ENCODE measurements around the gene NHSL2.

The NHSL2 gene

DNA sequence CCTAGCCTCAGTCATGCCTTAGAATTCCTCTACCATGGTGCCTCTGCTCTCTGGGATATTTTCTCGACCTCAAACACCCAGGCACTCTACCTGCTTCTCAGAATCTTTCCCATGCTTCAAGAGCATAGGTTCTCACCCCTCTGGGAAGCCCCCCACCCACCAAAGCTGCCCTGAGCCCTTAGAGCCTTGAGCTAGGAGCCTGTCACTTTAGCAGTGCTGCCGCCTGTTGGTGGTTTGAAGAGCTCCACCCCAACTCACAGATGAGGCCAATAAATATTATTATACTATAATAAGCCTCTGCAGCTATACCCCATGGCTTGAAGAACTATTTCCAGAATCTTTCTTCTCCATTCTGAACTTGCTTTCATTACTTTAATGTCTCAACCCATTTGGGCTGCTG is 111.3 kb downstream of the NHSL2 start:
- peak; percentile 38 for TF ChIP-seq CTCF (IDR thresholded peaks at IDR 0.05)

DNA sequence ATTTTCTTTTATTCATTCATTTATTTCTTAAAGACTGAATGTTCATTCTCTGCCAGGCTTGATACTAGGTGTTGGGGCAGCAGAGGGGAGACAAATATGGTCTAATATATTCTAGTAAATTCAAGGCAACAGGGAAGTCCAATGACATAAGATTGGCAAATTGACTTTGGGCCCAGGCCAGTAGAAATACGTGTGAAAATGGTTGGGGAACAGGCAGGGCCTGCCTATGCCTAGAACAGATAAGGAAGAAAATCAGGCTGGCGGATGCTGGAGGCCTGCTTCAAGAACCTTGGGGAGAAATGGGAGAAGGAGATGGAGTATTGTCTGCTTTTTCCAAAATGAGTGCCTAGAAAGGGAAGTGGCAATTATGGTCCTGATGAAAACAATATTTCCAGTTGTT is 112.4 kb downstream of the NHSL2 start:
- no peak for TF ChIP-seq CTCF (IDR thresholded peaks at IDR 0.05)

DNA sequence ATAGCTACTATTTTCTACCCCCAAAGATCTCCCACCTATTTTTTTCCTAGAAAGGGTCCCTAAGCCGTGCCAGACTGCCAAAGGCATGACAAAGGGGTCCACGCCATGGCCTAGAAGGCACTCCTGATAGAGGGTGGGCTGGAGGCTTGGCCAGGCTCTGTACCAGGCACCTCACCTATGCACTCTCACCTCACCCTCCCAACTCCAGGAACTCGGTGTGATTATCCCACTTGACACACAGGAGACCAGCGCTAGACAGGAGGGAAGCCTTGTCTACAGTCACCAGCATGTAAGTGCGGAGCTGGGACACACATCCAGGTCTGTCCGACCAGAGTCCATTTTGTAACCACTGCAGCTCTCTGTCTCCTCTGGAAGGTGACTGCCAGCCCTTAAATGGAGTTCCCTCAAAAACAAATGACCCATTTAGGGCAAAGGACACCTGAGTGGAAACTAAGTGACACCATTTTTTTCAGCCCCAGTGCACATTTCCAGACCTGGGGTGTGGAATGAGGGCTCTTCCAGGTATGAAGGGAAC is 114.7 kb downstream of the NHSL2 start:
- TF ChIP-seq CTCF (IDR thresholded peaks at IDR 0.05), result no peak

DNA sequence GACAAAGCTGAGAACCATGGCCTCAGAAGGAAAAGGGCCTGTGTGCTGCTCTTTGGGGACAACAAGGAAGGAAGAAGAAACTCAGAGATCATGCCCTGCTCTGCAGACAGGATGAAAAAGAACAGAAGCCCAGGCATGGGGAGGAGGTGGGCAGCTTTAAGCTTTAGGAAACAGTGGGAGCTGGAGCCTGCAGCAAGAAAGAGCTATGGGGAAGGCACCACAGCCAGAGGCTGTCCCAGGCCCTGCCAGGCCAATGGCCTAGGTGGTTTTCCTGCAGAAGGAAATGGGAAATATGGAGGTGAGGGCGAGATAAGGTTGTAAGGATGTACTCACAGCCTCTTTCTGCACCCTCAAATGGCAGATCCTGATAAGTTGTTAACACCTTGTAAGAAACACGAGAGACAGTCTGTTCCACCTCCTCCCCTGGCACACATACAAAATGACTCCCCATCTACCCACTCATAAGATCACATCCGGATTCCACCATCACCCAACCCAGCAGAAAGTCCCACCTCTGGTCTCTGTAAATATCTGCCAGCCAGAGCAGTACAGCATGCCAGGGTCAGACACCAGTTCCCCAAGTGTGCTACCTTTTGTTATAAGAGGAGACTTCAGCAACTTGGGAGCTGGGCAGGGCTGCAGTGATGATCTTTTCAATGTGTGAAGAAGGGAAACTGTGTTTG is 115.8 kb downstream of the NHSL2 start:
- no peak for TF ChIP-seq CTCF (IDR thresholded peaks at IDR 0.05)

DNA sequence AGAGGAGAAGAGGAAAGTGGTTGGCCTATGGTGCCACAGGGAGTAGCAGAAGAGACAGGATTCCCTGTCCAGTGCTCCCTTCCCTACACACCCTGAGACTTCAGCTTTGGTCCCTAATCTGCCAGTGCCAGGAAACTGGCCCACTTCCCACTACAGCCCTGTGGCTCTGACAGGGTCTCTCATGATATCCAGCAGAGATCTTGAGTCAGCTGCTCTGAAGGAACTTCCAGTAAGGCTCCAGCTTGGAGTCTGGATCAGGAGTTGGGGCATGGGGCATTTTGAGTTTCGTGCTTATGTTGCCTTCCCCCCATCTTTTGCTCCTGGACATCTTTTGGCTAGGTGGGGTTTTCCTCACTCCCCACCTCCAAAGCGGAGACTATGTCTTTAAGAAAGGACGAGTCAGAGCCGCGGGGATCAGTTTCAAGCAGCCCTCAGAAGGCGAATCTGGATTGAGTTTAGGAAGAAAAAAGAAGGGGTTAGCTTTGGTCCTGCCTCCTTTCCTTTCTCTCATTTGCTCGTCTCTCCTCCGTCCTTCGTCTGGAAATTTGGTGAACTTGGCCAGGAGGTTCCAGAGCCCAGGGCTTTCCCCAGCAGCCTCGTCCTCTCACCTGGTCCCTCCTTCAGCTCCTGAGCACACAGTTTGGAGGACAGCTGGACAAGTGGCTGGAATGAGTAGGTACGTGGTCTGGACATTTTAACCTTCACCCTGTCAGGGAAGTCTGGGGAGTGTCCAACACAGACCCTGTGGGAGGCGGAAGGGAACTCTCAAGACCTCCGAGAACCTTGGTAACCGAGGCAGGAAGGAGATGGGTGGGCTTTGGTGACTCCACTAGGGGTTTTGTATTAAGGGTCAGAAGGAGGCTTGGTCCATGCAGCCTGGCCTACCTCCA is 116.6 kb downstream of the NHSL2 start:
- no peak for TF ChIP-seq CTCF (IDR thresholded peaks at IDR 0.05)

GRCh38 chrX:72027914-72028307 is 117.3 kb downstream of the NHSL2 start:
- no peak for TF ChIP-seq CTCF (IDR thresholded peaks at IDR 0.05)

DNA sequence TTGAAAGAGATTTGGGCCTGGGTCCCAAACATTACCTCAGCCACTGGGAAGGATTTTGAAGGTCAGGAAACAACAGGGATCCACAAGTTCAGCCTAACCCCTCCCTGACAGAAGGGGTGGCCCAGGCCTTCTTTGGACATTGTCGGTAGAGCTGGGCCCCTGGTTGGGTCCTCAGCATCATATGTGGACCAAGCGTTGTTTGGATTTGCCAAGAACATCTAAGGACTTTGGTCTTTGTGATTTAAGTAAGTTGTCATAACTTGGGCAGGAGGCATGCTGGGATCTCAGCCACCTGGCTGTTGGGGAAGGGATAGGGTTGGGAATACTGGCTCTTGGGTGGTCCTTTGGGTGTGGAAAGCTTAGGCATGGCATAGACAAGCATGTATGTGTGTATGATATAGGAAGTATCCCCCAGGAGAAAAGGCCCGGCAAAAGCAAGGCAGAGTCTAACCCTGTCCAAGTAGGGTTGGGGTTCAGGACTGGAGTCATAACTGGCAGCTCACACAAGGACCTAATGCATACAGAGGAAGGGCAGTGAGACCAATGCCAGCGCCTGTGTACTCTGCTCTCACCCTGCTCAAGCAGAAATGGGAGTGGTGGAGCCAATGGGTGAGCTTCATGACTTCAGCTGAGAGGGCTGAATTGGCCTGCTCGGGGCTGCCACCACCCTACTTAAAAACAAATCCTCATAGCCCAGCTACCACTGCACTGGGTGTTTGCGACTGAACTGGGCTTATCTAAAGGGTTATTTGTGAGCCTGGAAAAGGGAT is 118.2 kb downstream of the NHSL2 start:
- TF ChIP-seq CTCF (IDR thresholded peaks at IDR 0.05), result no peak
